GM19438 (cell line): ENCODE data around the gene GALNT18.

ENCODE experiments used
- ATAC-seq: cut with Tn5 transposase; IDR thresholded peaks from one replicate; pipeline ENCODE4 v1.9.1; 2021; ENCODE audit warnings: low read depth; ENCODE audit not compliant: unreplicated experiment

The GALNT18 gene

GRCh38 chr11:11626128-11626527 lies 4.3 kb upstream of the GALNT18 start:
- ATAC-seq, result no peak

GRCh38 chr11:11624926-11625325 lies 3.1 kb upstream of the GALNT18 start:
- no peak for ATAC-seq

- no peak for ATAC-seq
Measured at GRCh38 chr11:11624204-11624603, 2.4 kb upstream of the GALNT18 start.

GRCh38 chr11:11622772-11623171 lies 967 bp upstream of the GALNT18 start:
- ATAC-seq, result no peak

GRCh38 chr11:11622340-11622706 lies 518 bp upstream of the GALNT18 start:
- no peak for ATAC-seq

- peak; percentile 26 for ATAC-seq
Measured at GRCh38 chr11:11620921-11621572, 758 bp downstream of the GALNT18 start.

GRCh38 chr11:11620173-11620920 lies 1.5 kb downstream of the GALNT18 start:
- peak; percentile 34 for ATAC-seq

- ATAC-seq, result no peak
Measured at GRCh38 chr11:11618973-11619435, 2.8 kb downstream of the GALNT18 start.

- no peak for ATAC-seq
Measured at GRCh38 chr11:11615086-11615485, 6.7 kb downstream of the GALNT18 start.

- ATAC-seq, result no peak
Measured at GRCh38 chr11:11612439-11612838, 9.4 kb downstream of the GALNT18 start.

- ATAC-seq, result no peak
Measured at GRCh38 chr11:11611381-11611780, 10.4 kb downstream of the GALNT18 start.

GRCh38 chr11:11608783-11609232 lies 13.0 kb downstream of the GALNT18 start:
- no peak for ATAC-seq

- ATAC-seq, result no peak
Measured at GRCh38 chr11:11607772-11608171, 14.0 kb downstream of the GALNT18 start.

GRCh38 chr11:11605821-11606450 lies 15.9 kb downstream of the GALNT18 start:
- ATAC-seq, result no peak

GRCh38 chr11:11605181-11605580 lies 16.6 kb downstream of the GALNT18 start:
- ATAC-seq, result no peak

- ATAC-seq, result no peak
Measured at GRCh38 chr11:11604370-11604990, 17.3 kb downstream of the GALNT18 start.

GRCh38 chr11:11602011-11602410 lies 19.8 kb downstream of the GALNT18 start:
- no peak for ATAC-seq

GRCh38 chr11:11600288-11600687 lies 21.5 kb downstream of the GALNT18 start:
- no peak for ATAC-seq

- no peak for ATAC-seq
Measured at GRCh38 chr11:11598243-11598642, 23.6 kb downstream of the GALNT18 start.

- no peak for ATAC-seq
Measured at GRCh38 chr11:11594162-11594561, 27.6 kb downstream of the GALNT18 start.

GRCh38 chr11:11592146-11592684 lies 29.6 kb downstream of the GALNT18 start:
- ATAC-seq, result no peak
